Cardiac septum (tissue), 1 donor: ENCODE results near the gene RAB15. TPM values are rescaled to one million over a fixed set of nuclear protein-coding genes. Genes with fewer than 3 reads are reported as not detected.
A peak's percentile ranks its signal among the peaks of the same experiment; 100 is the strongest.

Source experiments
- DNase-seq: peaks from one replicate; pipeline ENCODE4 v3.0.0-alpha.2; 2020; ENCODE audit warnings: low spot score
- intact Hi-C: fragments of 100-400 bp; cut with DNase I; formaldehyde crosslinking; loops from one replicate; pipeline ENCODE4 v1.14.0; 2022
- total RNA-seq: library from RNA; stranded (reverse); fragmentation: NEBNext Ultra II Directional; extraction: Animal tissue kit (Norgen Biotek cat#: 25700); gene quantifications from one replicate; pipeline ENCODE4 v1.2.1, GENCODE V29; 2021
- donor health status: DM: no; HTN: no; CAD: no.

Gene RAB15
- total RNA-seq, 1 donor from 2014 or later, result 60.8 TPM

GRCh38 chr14:64992328-64992885 lies 20.3 kb upstream of the RAB15 start:
- intact Hi-C loops, result no loop called here
- no peak for DNase-seq

- DNase-seq, result no peak
- intact Hi-C loops, result no loop called here
Observed at GRCh38 chr14:64990939-64991338, 18.8 kb upstream of the RAB15 start.

GRCh38 chr14:64990296-64990695 lies 18.2 kb upstream of the RAB15 start:
- no peak for DNase-seq
- intact Hi-C loops, result no loop called here

GRCh38 chr14:64987438-64987767 lies 15.3 kb upstream of the RAB15 start:
- intact Hi-C loops, result loop anchor here (2.0 kb wide), 3 partner anchors 33 to 425 kb away; partner anchors contain the start of genes FUT8 and MAX
- DNase-seq, result no peak

- intact Hi-C loops, result loop anchor here (2.0 kb wide), 3 partner anchors 34 to 426 kb away; partner anchors contain the start of genes FUT8 and MAX
- peak; percentile 99 for DNase-seq
Observed at GRCh38 chr14:64986648-64987437, 14.7 kb upstream of the RAB15 start, which contains the start of gene FNTB. Gene FNTB (plus strand): TSS chr14:64986895. CDS start chr14:64986954, 59 bp downstream.

- no peak for DNase-seq
- intact Hi-C loops, result loop anchor here (5.0 kb wide), 1 partner anchor 161 kb away; no protein-coding TSS in a partner anchor
Observed at GRCh38 chr14:64983439-64984310, 11.5 kb upstream of the RAB15 start.

GRCh38 chr14:64979336-64980074 lies 7.4 kb upstream of the RAB15 start:
- intact Hi-C loops, result loop anchor here (5.0 kb wide), 1 partner anchor 157 kb away; no protein-coding TSS in a partner anchor

GRCh38 chr14:64974563-64974962 lies 2.4 kb upstream of the RAB15 start:
- intact Hi-C loops, result loop anchor here (5.0 kb wide), 1 partner anchor 62 kb away; the partner anchor contains the start of gene CHURC1
- DNase-seq, result no peak

More at GRCh38 chr14:64979336-64980074, 7.4 kb upstream of the RAB15 start:
- no peak for DNase-seq

- no peak for DNase-seq
- intact Hi-C loops, result loop anchor here (5.0 kb wide), 1 partner anchor 62 kb away; the partner anchor contains the start of gene CHURC1
Observed at GRCh38 chr14:64973826-64974225, 1.7 kb upstream of the RAB15 start.

GRCh38 chr14:64973026-64973442 lies 898 bp upstream of the RAB15 start:
- intact Hi-C loops, result loop anchor here (5.0 kb wide), 1 partner anchor 61 kb away; the partner anchor contains the start of gene CHURC1
- no peak for DNase-seq

GRCh38 chr14:64971491-64971942 lies 619 bp downstream of the RAB15 start:
- intact Hi-C loops, result loop anchor here (5.0 kb wide), 1 partner anchor 59 kb away; the partner anchor contains the start of gene CHURC1
- no peak for DNase-seq

GRCh38 chr14:64970776-64971477 lies 1.2 kb downstream of the RAB15 start:
- DNase-seq, result no peak
- intact Hi-C loops, result loop anchor here (5.0 kb wide), 1 partner anchor 59 kb away; the partner anchor contains the start of gene CHURC1

- no peak for DNase-seq
- intact Hi-C loops, result loop anchor here (5.0 kb wide), 1 partner anchor 58 kb away; the partner anchor contains the start of gene CHURC1
Observed at GRCh38 chr14:64970041-64970440, 2.1 kb downstream of the RAB15 start.

GRCh38 chr14:64968651-64969050 lies 3.5 kb downstream of the RAB15 start:
- intact Hi-C loops, result no loop called here
- DNase-seq, result no peak

- no peak for DNase-seq
- intact Hi-C loops, result no loop called here
Observed at GRCh38 chr14:64968167-64968566, 4.0 kb downstream of the RAB15 start.

GRCh38 chr14:64966976-64967375 lies 5.2 kb downstream of the RAB15 start:
- no peak for DNase-seq
- intact Hi-C loops, result no loop called here

- DNase-seq, result no peak
- intact Hi-C loops, result no loop called here
Observed at GRCh38 chr14:64965356-64966000, 6.7 kb downstream of the RAB15 start.

GRCh38 chr14:64963611-64964010 lies 8.5 kb downstream of the RAB15 start:
- DNase-seq, result no peak

More at GRCh38 chr14:64963611-64964010, 8.5 kb downstream of the RAB15 start:
- intact Hi-C loops, result no loop called here
